RCC 7860 (cell line): Measurements from ENCODE around the gene OSGIN1.

ENCODE experiments used
- DNase-seq: peaks from one replicate; pipeline ENCODE4 v3.0.0-alpha.2; 2015; ENCODE audit warnings: low spot score
- FAIRE-seq: peaks from 2 replicates; lab custom pipeline; 2012; peaks lifted over from hg19 to GRCh38; lab: Jason Lieb, UNC

OSGIN1 gene, protein sequence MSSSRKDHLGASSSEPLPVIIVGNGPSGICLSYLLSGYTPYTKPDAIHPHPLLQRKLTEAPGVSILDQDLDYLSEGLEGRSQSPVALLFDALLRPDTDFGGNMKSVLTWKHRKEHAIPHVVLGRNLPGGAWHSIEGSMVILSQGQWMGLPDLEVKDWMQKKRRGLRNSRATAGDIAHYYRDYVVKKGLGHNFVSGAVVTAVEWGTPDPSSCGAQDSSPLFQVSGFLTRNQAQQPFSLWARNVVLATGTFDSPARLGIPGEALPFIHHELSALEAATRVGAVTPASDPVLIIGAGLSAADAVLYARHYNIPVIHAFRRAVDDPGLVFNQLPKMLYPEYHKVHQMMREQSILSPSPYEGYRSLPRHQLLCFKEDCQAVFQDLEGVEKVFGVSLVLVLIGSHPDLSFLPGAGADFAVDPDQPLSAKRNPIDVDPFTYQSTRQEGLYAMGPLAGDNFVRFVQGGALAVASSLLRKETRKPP

DNA sequence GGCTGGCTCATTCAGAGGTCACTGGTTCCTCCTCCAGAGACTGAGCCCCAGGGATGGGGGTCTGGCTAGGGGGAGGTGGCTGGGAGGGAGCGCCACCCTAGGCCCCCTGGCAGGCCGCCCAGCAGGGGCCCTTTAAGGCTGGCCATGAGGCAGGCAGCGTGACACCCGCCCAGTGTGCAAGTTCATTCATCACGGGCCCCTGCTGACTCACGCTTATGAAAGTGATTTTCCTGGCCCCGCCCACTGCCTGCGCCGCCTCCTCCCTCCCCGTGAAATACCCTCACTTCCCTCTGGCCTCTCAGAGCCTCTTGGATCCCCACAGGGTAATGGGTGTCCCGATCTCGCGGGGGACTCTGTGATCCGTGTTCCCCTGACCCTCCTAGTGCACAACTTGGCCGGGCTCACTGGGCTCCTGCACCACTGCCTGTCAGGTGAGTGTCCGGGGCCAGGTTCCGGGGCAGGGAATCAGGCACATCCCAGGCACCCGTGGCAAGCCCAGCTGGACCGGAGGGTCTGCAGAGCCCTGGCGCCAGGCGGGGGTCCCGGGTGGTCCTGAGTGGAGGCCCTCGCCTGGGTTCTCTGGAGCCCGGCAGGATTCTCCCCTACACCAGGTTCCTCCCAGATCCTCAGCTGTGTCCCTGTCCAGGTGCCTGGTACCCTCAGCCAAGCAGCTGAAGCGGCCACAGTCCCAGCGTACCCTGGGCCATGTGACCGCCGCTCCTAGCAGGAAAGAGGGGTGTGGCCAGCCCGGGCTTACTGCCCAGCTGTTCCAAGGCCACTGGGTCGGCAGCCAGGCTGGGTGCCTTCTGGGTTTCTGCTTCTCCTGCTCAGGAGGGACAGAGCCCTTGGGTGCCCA, at the start of gene OSGIN1:
OSGIN1 (plus strand) TSS at position 301 of the 856 bp plus-strand sequence. CDS start 4,432 bp downstream, outside the sequence.
- DNase-seq (peak; percentile 80), FAIRE-seq (no peak)

GRCh38 chr16:83903751-83904150, 49.3 kb upstream of the OSGIN1 start:
- FAIRE-seq = no peak
- no peak for DNase-seq

DNA sequence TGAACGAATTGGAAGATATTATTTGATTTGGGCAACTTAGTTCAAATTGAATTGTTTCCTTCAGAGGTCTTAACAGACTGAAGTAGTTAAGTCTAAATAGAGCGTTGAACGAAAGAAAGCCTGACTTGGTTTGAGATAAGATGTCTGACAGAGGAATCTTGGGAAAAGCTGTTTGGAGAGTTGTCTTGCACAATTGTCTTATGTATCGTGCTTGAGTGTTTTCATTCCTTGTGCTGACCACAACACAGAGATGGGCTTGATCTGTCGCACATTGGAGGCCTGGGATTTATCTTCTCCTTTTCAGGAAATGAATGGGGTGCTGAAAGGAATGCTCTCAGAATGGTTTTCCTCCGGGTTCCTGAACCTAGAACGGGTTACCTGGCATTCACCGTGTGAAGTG, 46.4 kb upstream of the OSGIN1 start:
- FAIRE-seq = no peak
- DNase-seq = no peak

DNA sequence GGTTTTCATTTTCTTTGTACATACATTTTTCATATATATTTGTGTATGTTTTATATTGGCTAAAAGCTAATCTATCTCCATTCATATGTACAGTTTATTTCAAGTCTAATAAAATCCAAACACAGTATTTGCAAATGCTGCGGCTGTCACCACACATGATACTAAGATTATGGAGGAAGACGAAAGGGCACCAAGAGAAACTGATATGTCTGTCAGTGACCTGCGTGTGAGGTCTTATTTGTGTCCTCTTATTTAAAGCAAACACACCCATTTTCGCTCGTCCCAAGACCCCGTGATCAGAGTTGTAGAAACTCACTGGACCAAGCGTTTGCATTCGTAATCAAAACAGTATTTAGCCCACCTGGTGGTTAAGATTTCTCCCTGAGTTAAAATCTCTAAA, 45.9 kb upstream of the OSGIN1 start:
- DNase-seq = no peak
- FAIRE-seq = no peak

DNA sequence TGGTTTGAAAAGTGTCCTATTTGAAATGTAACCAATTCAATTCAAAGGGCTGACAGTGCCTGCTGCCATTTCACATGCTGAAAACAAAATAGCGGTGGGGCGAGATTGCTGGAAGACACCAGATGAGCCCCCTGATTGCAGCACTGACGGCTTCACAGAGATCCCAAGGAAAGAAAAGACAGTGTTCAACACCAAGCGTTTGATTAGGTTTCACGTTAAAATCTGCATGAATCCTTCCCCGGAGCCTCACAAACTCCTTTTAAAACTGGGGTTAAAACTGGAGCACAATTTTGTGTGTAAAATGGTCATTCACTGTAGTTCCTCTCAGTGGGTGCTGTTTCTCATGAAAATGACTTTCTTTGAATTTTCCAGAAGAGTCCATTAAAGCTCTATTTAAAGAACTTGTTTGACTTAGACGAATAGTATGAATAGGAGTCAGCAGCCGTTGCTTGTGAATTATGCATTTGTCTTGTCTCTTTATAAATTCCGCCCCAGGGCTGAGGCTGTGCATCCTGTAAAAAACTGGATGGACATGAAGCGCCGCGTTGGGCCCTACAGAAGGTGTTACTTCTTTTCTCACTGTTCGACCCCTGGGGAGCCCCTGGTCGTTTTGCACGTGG, 45.3 kb upstream of the OSGIN1 start:
- FAIRE-seq (no peak), DNase-seq (no peak)

DNA sequence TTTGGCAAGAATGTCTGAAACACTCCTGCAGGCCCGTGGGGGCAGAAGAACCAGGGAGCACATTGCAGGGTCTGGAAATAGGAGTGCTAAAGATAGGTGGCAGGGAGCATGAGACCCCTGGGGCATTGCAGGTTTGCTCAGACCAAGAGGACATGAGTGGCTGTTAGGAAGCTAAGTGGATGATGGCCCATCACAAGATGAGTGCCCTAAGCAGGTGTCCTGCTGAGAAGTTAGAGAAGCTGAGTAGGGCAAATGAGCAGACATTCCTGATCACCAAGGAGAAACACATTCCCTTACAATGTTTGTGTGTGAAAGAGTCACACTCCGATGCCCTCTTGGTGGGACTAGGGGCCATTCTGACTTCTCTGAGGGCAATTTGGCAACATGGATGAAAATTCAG, 44.2 kb upstream of the OSGIN1 start:
- FAIRE-seq (no peak), DNase-seq (no peak)

GRCh38 chr16:83911290-83911689, 41.8 kb upstream of the OSGIN1 start:
- no peak for FAIRE-seq

DNA sequence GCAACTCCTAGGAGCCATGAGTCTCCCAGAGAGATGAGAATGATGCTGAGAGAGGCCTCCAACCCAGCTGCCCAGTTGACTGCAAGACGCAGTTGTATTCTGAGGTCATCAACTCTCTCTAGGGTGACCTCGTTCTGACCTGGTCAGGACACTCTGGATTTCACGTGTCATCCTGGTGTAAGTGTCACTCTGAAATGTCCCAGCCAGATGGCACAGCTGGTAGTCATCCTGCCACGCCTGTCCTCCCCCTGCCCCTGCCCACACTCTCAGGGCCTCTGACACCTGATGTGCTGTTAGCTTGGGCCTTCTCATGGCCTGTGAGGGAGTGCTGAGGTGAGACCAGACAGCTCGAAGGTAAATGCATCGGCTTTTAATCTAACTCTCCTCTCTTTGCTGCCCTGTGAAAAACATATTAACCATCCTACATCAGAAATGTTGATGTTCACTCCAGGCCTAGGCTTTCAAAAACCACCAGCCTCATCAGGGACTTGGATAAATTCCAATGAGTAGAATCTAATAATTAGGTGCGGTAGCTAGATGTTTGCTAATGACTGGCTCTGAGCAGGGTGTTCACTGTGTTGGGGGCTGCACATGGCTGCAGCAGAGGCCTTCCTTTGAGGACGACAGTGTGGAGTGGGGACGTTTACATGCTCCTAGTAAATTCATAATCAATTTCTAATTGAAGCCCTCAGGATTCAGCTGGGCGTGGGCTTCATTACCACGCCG, 40.4 kb upstream of the OSGIN1 start:
- FAIRE-seq (no peak), DNase-seq (no peak)

More at GRCh38 chr16:83911290-83911689, 41.8 kb upstream of the OSGIN1 start:
- DNase-seq = no peak

DNA sequence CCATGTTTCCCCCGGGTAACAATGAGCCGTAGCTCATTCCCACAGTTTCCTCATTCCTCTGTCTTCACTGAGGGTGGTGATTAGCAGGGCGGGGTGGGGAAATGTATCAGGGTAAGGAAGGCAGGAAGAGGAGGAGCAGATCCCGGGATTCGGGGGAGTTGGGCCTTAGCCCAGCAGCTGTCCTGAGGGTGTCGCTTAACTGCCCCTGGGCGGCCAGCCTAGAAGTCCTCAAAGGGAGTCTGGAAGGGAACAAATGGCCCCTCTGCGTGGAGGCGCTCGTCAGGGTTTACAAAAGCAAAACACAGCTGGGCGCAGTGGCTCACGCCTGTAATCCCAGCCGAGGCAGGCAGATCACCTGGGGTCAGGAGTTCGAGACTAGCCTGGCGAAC, 39.8 kb upstream of the OSGIN1 start:
- no peak for FAIRE-seq
- no peak for DNase-seq

GRCh38 chr16:83914091-83914710, 38.8 kb upstream of the OSGIN1 start:
- FAIRE-seq (no peak), DNase-seq (no peak)

DNA sequence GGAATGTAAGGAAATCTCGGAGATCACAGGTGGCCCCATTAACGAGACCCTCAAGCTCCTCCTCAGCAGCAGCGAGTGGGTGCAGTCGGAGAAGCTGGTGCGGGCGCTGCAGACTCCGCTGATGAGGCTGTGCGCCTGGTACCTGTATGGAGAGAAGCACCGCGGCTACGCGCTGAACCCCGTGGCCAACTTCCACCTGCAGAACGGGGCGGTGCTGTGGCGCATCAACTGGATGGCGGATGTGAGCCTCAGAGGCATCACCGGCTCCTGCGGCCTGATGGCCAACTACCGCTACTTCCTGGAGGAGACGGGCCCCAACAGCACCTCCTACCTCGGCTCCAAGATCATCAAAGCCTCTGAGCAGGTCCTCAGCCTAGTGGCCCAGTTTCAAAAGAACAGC, 38.0 kb upstream of the OSGIN1 start:
- no peak for FAIRE-seq

DNA sequence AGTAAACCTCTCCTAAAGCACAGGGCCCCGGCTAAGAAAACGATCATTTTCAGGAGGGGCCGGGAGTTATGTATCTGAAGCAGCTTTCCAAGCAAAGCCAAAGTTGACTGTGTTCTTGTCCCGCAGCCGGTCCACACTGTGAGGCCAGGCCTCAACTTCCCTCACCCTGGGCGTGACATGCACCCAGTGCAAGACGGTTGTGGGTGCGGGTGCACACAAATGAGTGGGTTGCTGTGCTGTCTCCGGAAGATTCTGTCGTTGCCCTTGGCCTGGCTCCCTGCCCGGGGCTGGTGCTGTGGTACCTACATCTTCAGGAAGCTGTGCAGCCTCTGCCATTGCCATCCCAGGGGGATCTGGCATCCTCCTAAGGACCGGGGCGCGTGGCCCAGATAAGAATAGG, 37.5 kb upstream of the OSGIN1 start:
- no peak for FAIRE-seq
- no peak for DNase-seq

More for the DNA sequence above, 38.0 kb upstream of the OSGIN1 start:
- no peak for DNase-seq

- DNase-seq (no peak), FAIRE-seq (no peak)
These were observed 35.6 kb upstream of the OSGIN1 start for GRCh38 chr16:83917152-83918120.

DNA sequence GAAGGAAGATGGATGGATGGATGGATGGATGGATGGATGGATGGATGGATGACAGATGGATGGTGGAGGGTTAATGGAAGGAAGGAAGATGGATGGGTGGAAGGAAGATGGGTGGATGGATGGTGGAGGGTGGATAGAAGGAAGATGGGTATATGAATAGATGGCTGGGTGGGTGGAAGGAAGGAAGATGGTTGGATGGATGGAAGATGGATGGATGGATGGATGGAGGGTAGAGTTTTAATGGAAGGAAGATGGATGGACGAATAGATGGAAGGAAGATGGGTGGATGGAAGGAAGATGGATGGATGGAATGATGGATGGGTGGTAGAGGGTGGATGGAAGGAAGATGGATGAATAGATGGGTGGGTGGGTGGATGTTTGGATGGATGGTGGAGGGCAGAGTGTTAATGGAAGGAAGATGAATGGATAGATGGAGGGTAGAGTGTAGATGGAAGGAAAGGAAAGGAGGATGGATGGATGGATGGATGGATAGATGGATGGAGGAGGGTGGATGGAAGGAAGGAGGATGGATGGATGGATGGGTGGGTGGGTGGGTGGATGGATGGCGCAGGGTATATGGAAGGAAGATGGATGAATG, 32.0 kb upstream of the OSGIN1 start:
- FAIRE-seq (no peak), DNase-seq (no peak)

GRCh38 chr16:83923581-83924365, 29.3 kb upstream of the OSGIN1 start:
- FAIRE-seq = no peak

GRCh38 chr16:83924686-83925085, 28.4 kb upstream of the OSGIN1 start:
- DNase-seq = no peak
- FAIRE-seq = no peak

More at GRCh38 chr16:83923581-83924365, 29.3 kb upstream of the OSGIN1 start:
- DNase-seq = no peak

DNA sequence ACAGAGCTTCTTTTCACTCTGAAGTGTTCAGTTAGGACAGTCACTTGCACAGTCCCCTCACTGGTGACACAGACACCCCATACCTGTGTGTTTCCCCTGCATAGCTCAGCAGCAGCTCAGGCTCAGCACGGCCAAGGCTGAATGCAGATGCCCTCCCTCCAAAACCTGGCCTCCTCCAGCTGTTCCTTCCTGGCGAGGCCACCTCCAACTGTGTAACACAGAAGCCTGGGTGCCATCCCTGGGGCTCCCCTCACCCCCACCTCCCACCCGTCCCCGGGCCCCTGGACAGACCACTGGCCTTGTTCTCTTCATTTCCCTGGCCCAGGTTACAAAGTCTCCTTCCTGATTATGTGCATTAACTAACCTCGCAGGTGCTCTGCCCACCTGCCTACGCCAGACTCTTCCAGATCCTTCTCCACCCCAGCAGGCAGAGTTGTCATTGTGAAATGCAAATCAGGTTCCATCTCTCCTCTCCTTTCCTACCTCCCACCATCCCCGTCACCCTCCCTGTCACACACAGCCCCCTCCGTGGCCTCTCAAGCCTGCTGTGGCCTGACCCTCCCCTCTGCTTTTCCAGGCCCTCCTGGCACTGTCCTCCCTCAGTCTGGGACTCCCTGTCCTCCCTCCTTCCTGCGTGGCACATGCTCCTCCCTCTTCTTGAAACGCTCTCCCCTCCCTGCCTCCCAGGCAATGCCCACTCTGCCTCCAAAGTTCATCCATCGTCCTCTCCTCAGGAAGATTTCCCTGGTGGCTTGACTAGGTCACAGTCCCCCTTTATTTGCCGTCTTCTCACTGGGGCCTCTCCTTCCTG, 27.7 kb upstream of the OSGIN1 start:
- DNase-seq (no peak), FAIRE-seq (no peak)
